OCI-LY1 (cell line): Measurements from ENCODE around the gene LTBP2.

Experiments used
- EZH2 ChIP-seq: fragments of 200-600 bp; sonication (generic), shearing (Covaris generic); IDR thresholded peaks from 2 replicates; pipeline ENCODE4 v1.8.0; 2017; ENCODE audit warnings: borderline replicate concordance, mixed run types, mild to moderate bottlenecking, antibody characterized with exemption, low read length, moderate library complexity, mixed read lengths
- TF ChIP-seq, protein P1 (sequence below): fragments of 200-600 bp; sonication (generic), shearing (Covaris generic); IDR thresholded peaks from 2 replicates; pipeline ENCODE4 v1.5.1; 2017; ENCODE audit warnings: mild to moderate bottlenecking, antibody characterized with exemption, low read length, moderate library complexity, mixed read lengths

DNA sequence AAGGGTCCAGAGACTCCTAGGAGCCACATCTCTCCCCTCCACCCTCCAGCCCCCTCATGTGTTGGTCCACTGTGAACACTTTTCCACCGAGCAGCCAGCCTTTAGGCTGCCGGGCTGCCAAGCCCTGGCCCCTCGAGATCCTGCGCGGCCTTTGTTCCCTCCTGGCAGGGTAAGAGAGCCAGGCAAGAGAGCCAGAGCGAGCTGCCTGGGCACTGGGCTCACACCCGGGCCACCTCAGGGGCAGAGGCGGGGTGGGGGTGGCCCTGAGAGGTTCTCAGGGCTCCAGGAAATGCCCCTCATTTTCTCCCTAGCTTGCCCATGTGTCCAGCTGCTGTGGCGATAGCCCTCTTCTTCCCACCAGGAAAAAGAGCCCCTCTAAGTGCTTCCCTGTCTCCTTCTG is 44.8 kb downstream of the LTBP2 start:
- TF ChIP-seq, protein P1, sequence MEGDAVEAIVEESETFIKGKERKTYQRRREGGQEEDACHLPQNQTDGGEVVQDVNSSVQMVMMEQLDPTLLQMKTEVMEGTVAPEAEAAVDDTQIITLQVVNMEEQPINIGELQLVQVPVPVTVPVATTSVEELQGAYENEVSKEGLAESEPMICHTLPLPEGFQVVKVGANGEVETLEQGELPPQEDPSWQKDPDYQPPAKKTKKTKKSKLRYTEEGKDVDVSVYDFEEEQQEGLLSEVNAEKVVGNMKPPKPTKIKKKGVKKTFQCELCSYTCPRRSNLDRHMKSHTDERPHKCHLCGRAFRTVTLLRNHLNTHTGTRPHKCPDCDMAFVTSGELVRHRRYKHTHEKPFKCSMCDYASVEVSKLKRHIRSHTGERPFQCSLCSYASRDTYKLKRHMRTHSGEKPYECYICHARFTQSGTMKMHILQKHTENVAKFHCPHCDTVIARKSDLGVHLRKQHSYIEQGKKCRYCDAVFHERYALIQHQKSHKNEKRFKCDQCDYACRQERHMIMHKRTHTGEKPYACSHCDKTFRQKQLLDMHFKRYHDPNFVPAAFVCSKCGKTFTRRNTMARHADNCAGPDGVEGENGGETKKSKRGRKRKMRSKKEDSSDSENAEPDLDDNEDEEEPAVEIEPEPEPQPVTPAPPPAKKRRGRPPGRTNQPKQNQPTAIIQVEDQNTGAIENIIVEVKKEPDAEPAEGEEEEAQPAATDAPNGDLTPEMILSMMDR: no peak
- no peak for TF ChIP-seq EZH2
